GM19351 (cell line): ENCODE data around the gene TMEM86A.

Experiments
- ATAC-seq: cut with Tn5 transposase; IDR thresholded peaks from one replicate; pipeline ENCODE4 v1.9.1; 2021; ENCODE audit warnings: mild to moderate bottlenecking, moderate library complexity; ENCODE audit not compliant: unreplicated experiment

TMEM86A gene

DNA sequence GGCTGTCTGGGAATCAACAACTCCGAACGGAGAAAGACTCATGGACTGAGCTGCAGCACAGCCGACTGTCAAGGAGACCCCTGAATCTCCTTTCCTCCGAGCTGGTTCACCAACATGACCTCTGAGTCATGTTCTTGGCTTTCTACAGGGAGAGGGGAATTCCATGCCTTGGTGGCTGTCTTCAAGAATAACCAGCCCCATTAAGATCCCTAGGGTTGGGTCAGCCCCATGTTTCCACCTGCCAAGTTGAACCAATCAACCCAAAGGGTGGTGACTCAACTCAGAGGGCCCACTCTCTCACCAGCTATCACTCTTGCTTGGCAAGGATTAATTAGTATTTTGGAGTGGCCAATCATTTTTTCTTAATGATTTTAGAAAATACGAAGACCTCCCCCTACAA is 55.7 kb downstream of the TMEM86A start:
- ATAC-seq, result no peak
